AG08395 (cell line): ENCODE results near the gene GRPR.
A peak's percentile ranks its signal among the peaks of the same experiment; 100 is the strongest.
"Not testable (repeated sequence)": the region's sequence is repeated elsewhere in the genome, so short reads cannot be mapped to it uniquely, and the experiment has no call there.

Experiments
- DNase-seq: peaks from one replicate; pipeline ENCODE4 v3.0.0; 2012; ENCODE audit warnings: mixed read lengths, low spot score

The GRPR gene

GRCh38 chrX:16137416-16138107, 14.2 kb downstream of the GRPR start:
- no peak for DNase-seq

GRCh38 chrX:16138108-16138427, 14.7 kb downstream of the GRPR start:
- DNase-seq: no peak

GRCh38 chrX:16140448-16140847, 17.1 kb downstream of the GRPR start:
- no peak for DNase-seq

GRCh38 chrX:16140983-16141382, 17.6 kb downstream of the GRPR start:
- DNase-seq: no peak

GRCh38 chrX:16141422-16142245, 18.3 kb downstream of the GRPR start:
- DNase-seq: no peak

- no peak for DNase-seq
These were observed 18.8 kb downstream of the GRPR start for GRCh38 chrX:16142246-16142558.

GRCh38 chrX:16143968-16144367, 20.6 kb downstream of the GRPR start:
- DNase-seq: no peak

- no peak for DNase-seq
These were observed 21.1 kb downstream of the GRPR start for GRCh38 chrX:16144420-16144819.

GRCh38 chrX:16145093-16145492, 21.7 kb downstream of the GRPR start:
- not testable (repeated sequence) for DNase-seq

GRCh38 chrX:16145656-16146055, 22.3 kb downstream of the GRPR start:
- no peak for DNase-seq

GRCh38 chrX:16148896-16149295, 25.5 kb downstream of the GRPR start:
- no peak for DNase-seq

GRCh38 chrX:16155581-16156096, 32.3 kb downstream of the GRPR start:
- DNase-seq: no peak

- no peak for DNase-seq
These were observed 33.4 kb downstream of the GRPR start for GRCh38 chrX:16156692-16157331.

GRCh38 chrX:16160729-16161128, 37.4 kb downstream of the GRPR start:
- peak; percentile 93 for DNase-seq

- DNase-seq: not testable (repeated sequence)
These were observed 37.8 kb downstream of the GRPR start for GRCh38 chrX:16161173-16161572.

GRCh38 chrX:16162391-16162790, 39.0 kb downstream of the GRPR start:
- no peak for DNase-seq

- DNase-seq: no peak
These were observed 41.4 kb downstream of the GRPR start for GRCh38 chrX:16164748-16165147.

GRCh38 chrX:16167181-16167580, 43.8 kb downstream of the GRPR start, which contains the start of gene MAGEB17:
Gene MAGEB17 (plus strand): TSS chrX:16167481. CDS start chrX:16170383, 2,902 bp downstream.
- DNase-seq: no peak

GRCh38 chrX:16171039-16171438, 47.7 kb downstream of the GRPR start:
- DNase-seq: no peak

GRCh38 chrX:16171944-16172343, 48.6 kb downstream of the GRPR start:
- DNase-seq: no peak

- DNase-seq: no peak
These were observed 49.0 kb downstream of the GRPR start for GRCh38 chrX:16172391-16172790.

GRCh38 chrX:16175329-16176061, 52.1 kb downstream of the GRPR start:
- DNase-seq: no peak
